Kidney (tissue), 14 donors: ENCODE results near the gene NSMF. TPM values are rescaled to one million over a fixed set of nuclear protein-coding genes. Genes with fewer than 3 reads are reported as not detected.

Experiments used
- DNase-seq, 5 donors: peaks; one replicate each; pipeline ENCODE4 v3.0.0-alpha.2; 2013 to 2020
- FAIRE-seq: peaks from 2 replicates; lab custom pipeline; 2012; peaks lifted over from hg19 to GRCh38; lab: Jason Lieb, UNC
- H3K27ac ChIP-seq, 2 donors: one replicate each; pipeline ENCODE4 v1.7.0; 2013; ENCODE audit warnings: low read depth in 2 of 2, low read length in 2 of 2, inconsistent platforms in 1 of 2
- H3K27me3 ChIP-seq: one replicate; pipeline ENCODE4 v1.7.1; 2013; ENCODE audit warnings: low read length, inconsistent platforms; ENCODE audit not compliant: control insufficient read depth, insufficient read depth
- H3K36me3 ChIP-seq, 3 donors: one replicate each; pipeline versions ENCODE4 v1.7.0 to v1.7.1; 2013; ENCODE audit warnings: low read length in 3 of 3, control low read depth in 1 of 3, inconsistent platforms in 1 of 3; ENCODE audit not compliant: insufficient read depth in 3 of 3, control insufficient read depth in 2 of 3
- H3K4me1 ChIP-seq, 3 donors: one replicate each; pipeline versions ENCODE4 v1.7.0 to v1.7.1; 2013; ENCODE audit warnings: low read length in 3 of 3, inconsistent platforms in 1 of 3, low read depth in 1 of 3; ENCODE audit not compliant: control insufficient read depth in 2 of 3, insufficient read depth in 2 of 3
- H3K4me3 ChIP-seq, 3 donors: one replicate each; pipeline versions ENCODE4 v1.7.0 to v1.8.1; 2013; ENCODE audit warnings: low read length in 3 of 3, control low read depth in 1 of 3, inconsistent platforms in 1 of 3
- H3K9ac ChIP-seq, 3 donors: one replicate each; pipeline versions ENCODE4 v1.7.0 to v1.7.1; 2013; ENCODE audit warnings: low read length in 3 of 3, control low read depth in 1 of 3, inconsistent platforms in 1 of 3
- H3K9me3 ChIP-seq, 3 donors: one replicate each; pipeline versions ENCODE4 v1.7.0 to v1.7.1; 2013; ENCODE audit warnings: low read length in 3 of 3, control low read depth in 1 of 3, inconsistent platforms in 1 of 3; ENCODE audit not compliant: control insufficient read depth in 2 of 3, insufficient read depth in 1 of 3
- intact Hi-C: fragments of 100-400 bp; cut with DNase I; formaldehyde crosslinking; loops from one replicate; pipeline ENCODE4 v1.11.1; 2022
- polyA plus RNA-seq: library from polyadenylated mRNA; stranded (reverse); fragments of 350-450 nt; fragmentation: Illumina TruSeq; extraction: RNeasy Lipid Tissue Mini Kit (QIAGEN cat#74804); gene quantifications from one replicate; pipeline ENCODE4 v1.2.3, GENCODE V29; 2014; ENCODE audit warnings: low read depth, low replicate concordance; ENCODE audit not compliant: insufficient read depth
- total RNA-seq: library from RNA; stranded (reverse); fragmentation: NEBNext Ultra II Directional; extraction: Animal tissue kit (Norgen Biotek cat#: 25700); gene quantifications from one replicate; pipeline ENCODE4 v1.2.1, GENCODE V29; 2021
- TF ChIP-seq, protein P1 (sequence below): IDR thresholded peaks from 3 replicates; pipeline ENCODE4 v1.5.1; 2012; ENCODE audit warnings: mild to moderate bottlenecking, moderate library complexity, borderline replicate concordance; ENCODE audit not compliant: insufficient read depth; ENCODE audit errors: extremely low read depth
- donor health status: control.
- donor health status: control.
- donor health status: control.
- donor health status: control.
- donor health status: control.
- donor health status: DM: yes; HTN: yes; CAD: no.
- donor health status: Normal renal cell carcinoma (clear cell type).

Gene NSMF
- total and polyA plus RNA-seq, 2 donors from 2014 or later, result 32.7 to 49.5 TPM

- Histone ChIP-seq H3K9ac (no peak overlapping the region), H3K4me3 (no peak overlapping the region), H3K27me3 (no peaks in the 10 kb centered on the region), H3K4me1 (peaks cover 0 to 11% (median 0%) of the 10 kb centered on the region in 3 donors), H3K27ac (no peak overlapping the region), H3K9me3 (no peaks in the 10 kb centered on the region), H3K36me3 (no peaks in the 10 kb centered on the region)
- TF ChIP-seq, protein P1, sequence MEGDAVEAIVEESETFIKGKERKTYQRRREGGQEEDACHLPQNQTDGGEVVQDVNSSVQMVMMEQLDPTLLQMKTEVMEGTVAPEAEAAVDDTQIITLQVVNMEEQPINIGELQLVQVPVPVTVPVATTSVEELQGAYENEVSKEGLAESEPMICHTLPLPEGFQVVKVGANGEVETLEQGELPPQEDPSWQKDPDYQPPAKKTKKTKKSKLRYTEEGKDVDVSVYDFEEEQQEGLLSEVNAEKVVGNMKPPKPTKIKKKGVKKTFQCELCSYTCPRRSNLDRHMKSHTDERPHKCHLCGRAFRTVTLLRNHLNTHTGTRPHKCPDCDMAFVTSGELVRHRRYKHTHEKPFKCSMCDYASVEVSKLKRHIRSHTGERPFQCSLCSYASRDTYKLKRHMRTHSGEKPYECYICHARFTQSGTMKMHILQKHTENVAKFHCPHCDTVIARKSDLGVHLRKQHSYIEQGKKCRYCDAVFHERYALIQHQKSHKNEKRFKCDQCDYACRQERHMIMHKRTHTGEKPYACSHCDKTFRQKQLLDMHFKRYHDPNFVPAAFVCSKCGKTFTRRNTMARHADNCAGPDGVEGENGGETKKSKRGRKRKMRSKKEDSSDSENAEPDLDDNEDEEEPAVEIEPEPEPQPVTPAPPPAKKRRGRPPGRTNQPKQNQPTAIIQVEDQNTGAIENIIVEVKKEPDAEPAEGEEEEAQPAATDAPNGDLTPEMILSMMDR, result no peak
- FAIRE-seq, result no peak
- DNase-seq, result peak in 1 of 5 donors; percentile 61
- intact Hi-C loops, result loop anchor here (5.0 kb wide), 1 partner anchor 112 kb away; no protein-coding TSS in a partner anchor
Observed at GRCh38 chr9:137409515-137409914, 49.6 kb downstream of the NSMF start.

- Histone ChIP-seq H3K4me3 (no peak overlapping the region), H3K27me3 (no peaks in the 10 kb centered on the region), H3K36me3 (no peaks in the 10 kb centered on the region), H3K27ac (no peak overlapping the region), H3K9ac (no peak overlapping the region), H3K4me1 (peaks cover 0 to 11% (median 0%) of the 10 kb centered on the region in 3 donors), H3K9me3 (no peaks in the 10 kb centered on the region)
- DNase-seq (peak in 1 of 5 donors; percentile 61), FAIRE-seq (no peak)
- TF ChIP-seq, protein P1, result no peak
- intact Hi-C loops, result loop anchor here (5.0 kb wide), 1 partner anchor 112 kb away; no protein-coding TSS in a partner anchor
Observed at GRCh38 chr9:137408651-137409405, 50.3 kb downstream of the NSMF start.

- H3K9ac ChIP-seq, result peak overlapping the region in 1 of 3 donors; percentile 67
- intact Hi-C loops, result loop anchor here (5.0 kb wide), 1 partner anchor 110 kb away; no protein-coding TSS in a partner anchor
- H3K4me3 ChIP-seq, result no peak overlapping the region
- TF ChIP-seq, protein P1, result no peak
- no peaks in the 10 kb centered on the region for H3K36me3 ChIP-seq
- H3K4me1 ChIP-seq, result peaks cover 0 to 11% (median 0%) of the 10 kb centered on the region in 3 donors
- H3K9me3 ChIP-seq, result no peaks in the 10 kb centered on the region
- DNase-seq, result peak in 1 of 5 donors; percentile 84
- H3K27me3 ChIP-seq, result no peaks in the 10 kb centered on the region
- FAIRE-seq, result no peak
- H3K27ac ChIP-seq, result no peak overlapping the region
Observed at GRCh38 chr9:137407590-137408300, 51.4 kb downstream of the NSMF start.
